Measurements from ENCODE around the gene FOXN3. TPM values are rescaled to one million over a fixed set of nuclear protein-coding genes. Genes with fewer than 3 reads are reported as not detected.

The FOXN3 gene
- total RNA-seq, 4 donors from 2014 or later = 27.4 to 91.4 (median 39.2) TPM

GRCh38 chr14:89457007-89457406, 40.0 kb upstream of the FOXN3 start:
- no peak for TF ChIP-seq CTCF (IDR thresholded peaks at IDR 0.05)
- TF ChIP-seq POLR2A (IDR thresholded peaks at IDR 0.05) = no peak
- Histone ChIP-seq H3K36me3 (no peaks in the 10 kb centered on the region), H3K4me3 (no peak overlapping the region), H3K9me3 (no peaks in the 10 kb centered on the region), H3K27ac (no peak overlapping the region), H3K4me1 (no peaks in the 10 kb centered on the region), H3K27me3 (no peaks in the 10 kb centered on the region)
- intact Hi-C loops (cut with DNase I) = no loop called here
- no peak for DNase-seq
- 92 to 96% methylated on average over 4 to 5 of the region's 5 CpGs for WGBS, 2 donors

- H3K4me3 ChIP-seq = no peak overlapping the region
- no peak overlapping the region for H3K27ac ChIP-seq
- 69 to 72% methylated on average over 9 of the region's 9 CpGs for WGBS, 2 donors
- no peak for DNase-seq
- TF ChIP-seq POLR2A (IDR thresholded peaks at IDR 0.05) (no peak), CTCF (IDR thresholded peaks at IDR 0.05) (no peak)
- no peaks in the 10 kb centered on the region for H3K27me3 ChIP-seq
- H3K4me1 ChIP-seq = no peaks in the 10 kb centered on the region
- H3K36me3 ChIP-seq = no peaks in the 10 kb centered on the region
- no peaks in the 10 kb centered on the region for H3K9me3 ChIP-seq
- intact Hi-C loops (cut with DNase I) = no loop called here
These were observed 38.4 kb upstream of the FOXN3 start for GRCh38 chr14:89455412-89455811.

- no peak for DNase-seq
- 90 to 97% methylated on average over 10 of the region's 10 CpGs for WGBS, 2 donors
- Histone ChIP-seq H3K36me3 (no peaks in the 10 kb centered on the region), H3K4me3 (no peak overlapping the region), H3K27me3 (no peaks in the 10 kb centered on the region), H3K4me1 (no peaks in the 10 kb centered on the region), H3K27ac (no peak overlapping the region), H3K9me3 (no peaks in the 10 kb centered on the region)
- intact Hi-C loops (cut with DNase I) = no loop called here
- no peak for TF ChIP-seq POLR2A (IDR thresholded peaks at IDR 0.05)
- no peak for TF ChIP-seq CTCF (IDR thresholded peaks at IDR 0.05)
These were observed 38.0 kb upstream of the FOXN3 start for GRCh38 chr14:89454996-89455395.

- H3K27me3 ChIP-seq = no peaks in the 10 kb centered on the region
- DNase-seq = no peak
- H3K36me3 ChIP-seq = no peaks in the 10 kb centered on the region
- H3K4me3 ChIP-seq = no peak overlapping the region
- no peaks in the 10 kb centered on the region for H3K4me1 ChIP-seq
- no peaks in the 10 kb centered on the region for H3K9me3 ChIP-seq
- TF ChIP-seq POLR2A (IDR thresholded peaks at IDR 0.05) = no peak
- TF ChIP-seq CTCF (IDR thresholded peaks at IDR 0.05) = no peak
- no peak overlapping the region for H3K27ac ChIP-seq
- WGBS, 2 donors = 93% methylated on average over 2 of the region's 9 CpGs; no CpG with 5 or more reads in 1 of the 2 donors
- intact Hi-C loops (cut with DNase I) = no loop called here
These were observed 35.2 kb upstream of the FOXN3 start for GRCh38 chr14:89452281-89452680.

- H3K4me1 ChIP-seq = no peaks in the 10 kb centered on the region
- no peak overlapping the region for H3K4me3 ChIP-seq
- no peak for TF ChIP-seq CTCF (IDR thresholded peaks at IDR 0.05)
- no peak for TF ChIP-seq POLR2A (IDR thresholded peaks at IDR 0.05)
- no peak for DNase-seq
- no peaks in the 10 kb centered on the region for H3K36me3 ChIP-seq
- 93 to 97% methylated on average over 9 of the region's 9 CpGs for WGBS, 2 donors
- intact Hi-C loops (cut with DNase I) = no loop called here
- no peaks in the 10 kb centered on the region for H3K9me3 ChIP-seq
- no peaks in the 10 kb centered on the region for H3K27me3 ChIP-seq
- no peak overlapping the region for H3K27ac ChIP-seq
These were observed 34.2 kb upstream of the FOXN3 start for GRCh38 chr14:89451229-89451628.
